ENCODE measurements around the gene HBE1. TPM values are rescaled to one million over a fixed set of nuclear protein-coding genes. Genes with fewer than 3 reads are reported as not detected.

HBE1 gene
- total and polyA plus RNA-seq, 9 of the 15 experiments (the other 6 are each of a cell fraction or from before 2014, with no cell fraction given) = 612 to 10,250 (median 2,181) TPM

DNA sequence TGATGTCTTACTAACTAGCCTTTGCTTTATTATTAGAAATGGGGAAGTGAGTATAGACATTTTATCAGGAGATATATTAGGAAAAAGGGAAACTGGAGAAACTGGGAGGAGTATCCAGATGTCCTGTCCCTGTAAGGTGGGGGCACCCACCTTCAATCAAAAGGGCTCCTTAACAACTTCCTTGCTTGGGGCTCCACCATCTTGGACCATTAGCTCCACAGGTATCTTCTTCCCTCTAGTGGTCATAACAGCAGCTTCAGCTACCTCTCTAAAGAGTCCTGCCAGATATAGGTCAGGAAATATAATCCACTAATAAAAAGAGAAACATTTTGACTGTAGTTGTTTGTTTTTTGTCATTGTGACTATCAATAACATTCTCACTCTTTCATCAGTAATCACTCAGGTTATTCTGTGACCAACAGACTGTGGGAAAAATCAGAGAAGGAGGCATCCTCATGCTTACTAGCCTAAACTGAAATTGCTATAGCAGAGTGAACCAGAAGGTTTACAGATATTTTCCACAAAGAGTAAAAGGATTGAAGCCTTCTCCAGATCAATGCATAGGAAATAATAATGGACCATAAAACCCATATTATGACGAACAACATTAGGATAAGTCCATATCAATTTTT, 21.6 kb upstream of the HBE1 start (continued):
- TF ChIP-seq KDM5B (IDR thresholded peaks at IDR 0.05; ENCODE audit: insufficient replicate concordance, low read depth, low read length) = no peak
- no peak for TF ChIP-seq ZFP30 (CRISPR knock-in tag; IDR thresholded peaks at IDR 0.05; ENCODE audit: borderline replicate concordance)
- TF ChIP-seq MECOM (CRISPR knock-in tag; IDR thresholded peaks at IDR 0.05) = no peak
- TF ChIP-seq DMBX1 (CRISPR knock-in tag; IDR thresholded peaks at IDR 0.05; ENCODE audit: borderline replicate concordance) = peak; percentile 69
- no peak for TF ChIP-seq RHOXF2B (CRISPR knock-in tag; conservative IDR thresholded peaks at IDR 0.05)
- TF ChIP-seq NCOA1 (IDR thresholded peaks at IDR 0.05; ENCODE audit: low read depth) = no peak
- TF ChIP-seq ZNF124 (CRISPR knock-in tag; IDR thresholded peaks at IDR 0.05) = no peak
- no peak for TF ChIP-seq PHF8 (IDR thresholded peaks at IDR 0.05; ENCODE audit: borderline replicate concordance, low read length)
- TF ChIP-seq, protein P1, sequence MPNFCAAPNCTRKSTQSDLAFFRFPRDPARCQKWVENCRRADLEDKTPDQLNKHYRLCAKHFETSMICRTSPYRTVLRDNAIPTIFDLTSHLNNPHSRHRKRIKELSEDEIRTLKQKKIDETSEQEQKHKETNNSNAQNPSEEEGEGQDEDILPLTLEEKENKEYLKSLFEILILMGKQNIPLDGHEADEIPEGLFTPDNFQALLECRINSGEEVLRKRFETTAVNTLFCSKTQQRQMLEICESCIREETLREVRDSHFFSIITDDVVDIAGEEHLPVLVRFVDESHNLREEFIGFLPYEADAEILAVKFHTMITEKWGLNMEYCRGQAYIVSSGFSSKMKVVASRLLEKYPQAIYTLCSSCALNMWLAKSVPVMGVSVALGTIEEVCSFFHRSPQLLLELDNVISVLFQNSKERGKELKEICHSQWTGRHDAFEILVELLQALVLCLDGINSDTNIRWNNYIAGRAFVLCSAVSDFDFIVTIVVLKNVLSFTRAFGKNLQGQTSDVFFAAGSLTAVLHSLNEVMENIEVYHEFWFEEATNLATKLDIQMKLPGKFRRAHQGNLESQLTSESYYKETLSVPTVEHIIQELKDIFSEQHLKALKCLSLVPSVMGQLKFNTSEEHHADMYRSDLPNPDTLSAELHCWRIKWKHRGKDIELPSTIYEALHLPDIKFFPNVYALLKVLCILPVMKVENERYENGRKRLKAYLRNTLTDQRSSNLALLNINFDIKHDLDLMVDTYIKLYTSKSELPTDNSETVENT (CRISPR knock-in tag; IDR thresholded peaks at IDR 0.05) = no peak
- no peak for TF ChIP-seq E2F3 (CRISPR knock-in tag; IDR thresholded peaks at IDR 0.05)
- no peak for TF ChIP-seq CREB3 (tag; conservative IDR thresholded peaks at IDR 0.05; ENCODE audit: low read depth)
- TF ChIP-seq ZNF76 (CRISPR knock-in tag; IDR thresholded peaks at IDR 0.05; ENCODE audit: borderline replicate concordance) = no peak
- TF ChIP-seq CREM (IDR thresholded peaks at IDR 0.05; ENCODE audit: low read depth) = no peak
- no peak for TF ChIP-seq HDAC8 (tag; IDR thresholded peaks at IDR 0.05)
- TF ChIP-seq, protein P2, sequence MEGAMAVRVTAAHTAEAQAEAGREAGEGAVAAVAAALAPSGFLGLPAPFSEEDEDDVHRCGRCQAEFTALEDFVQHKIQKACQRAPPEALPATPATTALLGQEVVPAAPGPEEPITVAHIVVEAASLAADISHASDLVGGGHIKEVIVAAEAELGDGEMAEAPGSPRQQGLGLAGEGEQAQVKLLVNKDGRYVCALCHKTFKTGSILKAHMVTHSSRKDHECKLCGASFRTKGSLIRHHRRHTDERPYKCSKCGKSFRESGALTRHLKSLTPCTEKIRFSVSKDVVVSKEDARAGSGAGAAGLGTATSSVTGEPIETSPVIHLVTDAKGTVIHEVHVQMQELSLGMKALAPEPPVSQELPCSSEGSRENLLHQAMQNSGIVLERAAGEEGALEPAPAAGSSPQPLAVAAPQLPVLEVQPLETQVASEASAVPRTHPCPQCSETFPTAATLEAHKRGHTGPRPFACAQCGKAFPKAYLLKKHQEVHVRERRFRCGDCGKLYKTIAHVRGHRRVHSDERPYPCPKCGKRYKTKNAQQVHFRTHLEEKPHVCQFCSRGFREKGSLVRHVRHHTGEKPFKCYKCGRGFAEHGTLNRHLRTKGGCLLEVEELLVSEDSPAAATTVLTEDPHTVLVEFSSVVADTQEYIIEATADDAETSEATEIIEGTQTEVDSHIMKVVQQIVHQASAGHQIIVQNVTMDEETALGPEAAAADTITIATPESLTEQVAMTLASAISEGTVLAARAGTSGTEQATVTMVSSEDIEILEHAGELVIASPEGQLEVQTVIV (CRISPR knock-in tag; IDR thresholded peaks at IDR 0.05; ENCODE audit: borderline replicate concordance) = no peak
- TF ChIP-seq ZC3H11A (IDR thresholded peaks at IDR 0.05; ENCODE audit: low read depth, low read length) = no peak
- TF ChIP-seq CBFB (CRISPR knock-in tag; IDR thresholded peaks at IDR 0.05) = no peak
- peak; percentile 42; the same call in 1 of the 2 replicates for TF ChIP-seq EP300 (IDR thresholded peaks at IDR 0.05; ENCODE audit: low read length)

Measured in K562 (cell line).